Mucosa of descending colon (tissue), 3 donors: Measurements from ENCODE around the gene NUP153. TPM values are rescaled to one million over a fixed set of nuclear protein-coding genes. Genes with fewer than 3 reads are reported as not detected.

Experiments used
- total RNA-seq, 3 donors: library from RNA; stranded (reverse); fragmentation: NEBNext Ultra II Directional in 2 of 3; extraction: Animal tissue kit (Norgen Biotek cat#: 25700) in 2 of 3; gene quantifications; one replicate each; pipeline versions ENCODE4 v1.2.1 to v1.2.4, GENCODE V29; 2021 to 2023
- donor health status: DM: no; HTN: no; CAD: no; lungs with moderate emphysema.
- donor health status: DM: no; HTN: no; CAD: no.
- donor health status: DM: no; HTN: yes; CAD: no.

The NUP153 gene
- total RNA-seq, 3 donors from 2014 or later, result 29.8 to 34.0 (median 33.3) TPM

Other genes with a start within 250 kb of the NUP153 start
- 10 to 100 TPM; 35.1 to 49.2 (median 44.0) TPM for gene FAM8A1, start 106.6 kb downstream of the NUP153 start, total RNA-seq